ENCODE measurements around the gene NHERF1. TPM values are rescaled to one million over a fixed set of nuclear protein-coding genes. Genes with fewer than 3 reads are reported as not detected.
A peak's percentile ranks its signal among the peaks of the same experiment; 100 is the strongest.

The NHERF1 gene
- total and polyA plus RNA-seq, 2 experiments from 2014 or later: 78.2 to 111 TPM

GRCh38 chr17:74772053-74772452 lies 23.6 kb downstream of the NHERF1 start:
- no peak for DNase-seq (ENCODE audit: low read depth in 1 of 2, low spot score in 1 of 2)
- Histone ChIP-seq H3K36me3 (no peaks in the 10 kb centered on the region), H3K27ac (no peak overlapping the region), H3K4me1 (ENCODE audit: low read depth) (peaks cover 3% of the 10 kb centered on the region), H3K4me3 (no peak overlapping the region), H3K27me3 (no peaks in the 10 kb centered on the region), H3K9me3 (ENCODE audit: low read depth) (no peaks in the 10 kb centered on the region)
- no peak for TF ChIP-seq CTCF (IDR thresholded peaks at IDR 0.05; ENCODE audit: low read depth, low read length)

GRCh38 chr17:74773414-74773813 lies 25.0 kb downstream of the NHERF1 start:
- Histone ChIP-seq H3K9me3 (ENCODE audit: low read depth) (no peaks in the 10 kb centered on the region), H3K4me3 (no peak overlapping the region), H3K4me1 (ENCODE audit: low read depth) (peaks cover 7% of the 10 kb centered on the region), H3K27ac (no peak overlapping the region), H3K36me3 (no peaks in the 10 kb centered on the region), H3K27me3 (no peaks in the 10 kb centered on the region)
- TF ChIP-seq CTCF (IDR thresholded peaks at IDR 0.05; ENCODE audit: low read depth, low read length): no peak
- no peak for DNase-seq (ENCODE audit: low read depth in 1 of 2, low spot score in 1 of 2)

- no peaks in the 10 kb centered on the region for H3K36me3 ChIP-seq
- H3K4me1 ChIP-seq (ENCODE audit: low read depth): peaks cover 7% of the 10 kb centered on the region
- no peak overlapping the region for H3K27ac ChIP-seq
- H3K4me3 ChIP-seq: no peak overlapping the region
- no peak for TF ChIP-seq CTCF (IDR thresholded peaks at IDR 0.05; ENCODE audit: low read depth, low read length)
- peak in 1 of 2 donors; percentile 78 for DNase-seq (ENCODE audit: low read depth in 1 of 2, low spot score in 1 of 2)
- no peaks in the 10 kb centered on the region for H3K27me3 ChIP-seq
- no peaks in the 10 kb centered on the region for H3K9me3 ChIP-seq (ENCODE audit: low read depth)
Observed at GRCh38 chr17:74773871-74774286, 25.5 kb downstream of the NHERF1 start.

GRCh38 chr17:74775409-74776043 lies 27.1 kb downstream of the NHERF1 start:
- DNase-seq (ENCODE audit: low read depth in 1 of 2, low spot score in 1 of 2): no peak
- Histone ChIP-seq H3K27ac (peak overlapping the region; percentile 83), H3K4me3 (peak overlapping the region; percentile 61), H3K4me1 (ENCODE audit: low read depth) (peaks cover 7% of the 10 kb centered on the region), H3K27me3 (no peaks in the 10 kb centered on the region), H3K9me3 (ENCODE audit: low read depth) (no peaks in the 10 kb centered on the region), H3K36me3 (no peaks in the 10 kb centered on the region)
- TF ChIP-seq CTCF (IDR thresholded peaks at IDR 0.05; ENCODE audit: low read depth, low read length): no peak

- H3K4me1 ChIP-seq (ENCODE audit: low read depth): peaks cover 7% of the 10 kb centered on the region
- H3K27ac ChIP-seq: peak within 1 kb of the TSS; percentile 83
- DNase-seq (ENCODE audit: low read depth in 1 of 2, low spot score in 1 of 2): peak; percentile 97 to 99
- no peak for TF ChIP-seq CTCF (IDR thresholded peaks at IDR 0.05; ENCODE audit: low read depth, low read length)
- no peaks in the 10 kb centered on the region for H3K27me3 ChIP-seq
- no peaks in the 10 kb centered on the region for H3K9me3 ChIP-seq (ENCODE audit: low read depth)
- H3K36me3 ChIP-seq: no peaks in the 10 kb centered on the region
- H3K4me3 ChIP-seq: peak within 1 kb of the TSS; percentile 61
Observed at GRCh38 chr17:74776044-74776962, 27.9 kb downstream of the NHERF1 start, which contains the start of gene NAT9. NAT9 (minus strand) TSS chr17:74776345; CDS start chr17:74775698, 647 bp downstream.

Data from cardiac muscle cell (in vitro differentiated cells and primary cell).